Tibial nerve (tissue), 4 donors: Measurements from ENCODE around the gene SLC25A31.

Experiments used
- EP300 ChIP-seq, 2 donors: sonication (generic); formaldehyde crosslinking; IDR thresholded peaks; one replicate each; pipeline ENCODE4 v1.6.1; 2017; ENCODE audit warnings: antibody characterized with exemption in 2 of 2, mild to moderate bottlenecking in 1 of 2
- POLR2A ChIP-seq, 2 donors: fragments of 450-650 bp; IDR thresholded peaks; one replicate each; pipeline ENCODE4 v1.6.1; 2017; ENCODE audit warnings: antibody characterized with exemption in 2 of 2, mild to moderate bottlenecking in 2 of 2, moderate library complexity in 2 of 2
- TF ChIP-seq, protein P1 (sequence below), 5 experiments: fragments of 200-600 bp in 3 of 5; fragments of 450-650 bp in 2 of 5; sonication (generic) in 3 of 5; IDR thresholded peaks; one replicate each; pipeline ENCODE4 v1.5.1; 2016 to 2019; ENCODE audit warnings: antibody characterized with exemption in 5 of 5, mild to moderate bottlenecking in 3 of 5, moderate library complexity in 2 of 5

DNA sequence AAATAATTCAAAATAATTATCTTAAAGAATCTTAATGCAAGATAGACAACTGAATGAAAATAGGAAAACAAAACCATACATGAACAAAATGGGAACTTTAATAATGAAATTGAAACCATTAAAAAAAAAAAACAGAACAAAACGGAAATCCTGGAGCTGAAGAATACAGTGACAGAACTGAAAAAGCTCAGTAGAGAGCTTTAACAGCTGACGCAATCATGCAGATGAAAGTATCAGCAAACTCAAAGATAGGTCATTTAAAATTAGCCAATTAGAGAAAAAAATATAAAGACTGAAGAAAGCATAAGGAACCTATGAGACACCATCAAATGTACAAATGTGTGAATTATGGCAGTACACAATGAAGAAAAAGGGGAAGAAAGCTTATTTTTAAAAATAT is 18.8 kb downstream of the SLC25A31 start:
- TF ChIP-seq, protein P1, sequence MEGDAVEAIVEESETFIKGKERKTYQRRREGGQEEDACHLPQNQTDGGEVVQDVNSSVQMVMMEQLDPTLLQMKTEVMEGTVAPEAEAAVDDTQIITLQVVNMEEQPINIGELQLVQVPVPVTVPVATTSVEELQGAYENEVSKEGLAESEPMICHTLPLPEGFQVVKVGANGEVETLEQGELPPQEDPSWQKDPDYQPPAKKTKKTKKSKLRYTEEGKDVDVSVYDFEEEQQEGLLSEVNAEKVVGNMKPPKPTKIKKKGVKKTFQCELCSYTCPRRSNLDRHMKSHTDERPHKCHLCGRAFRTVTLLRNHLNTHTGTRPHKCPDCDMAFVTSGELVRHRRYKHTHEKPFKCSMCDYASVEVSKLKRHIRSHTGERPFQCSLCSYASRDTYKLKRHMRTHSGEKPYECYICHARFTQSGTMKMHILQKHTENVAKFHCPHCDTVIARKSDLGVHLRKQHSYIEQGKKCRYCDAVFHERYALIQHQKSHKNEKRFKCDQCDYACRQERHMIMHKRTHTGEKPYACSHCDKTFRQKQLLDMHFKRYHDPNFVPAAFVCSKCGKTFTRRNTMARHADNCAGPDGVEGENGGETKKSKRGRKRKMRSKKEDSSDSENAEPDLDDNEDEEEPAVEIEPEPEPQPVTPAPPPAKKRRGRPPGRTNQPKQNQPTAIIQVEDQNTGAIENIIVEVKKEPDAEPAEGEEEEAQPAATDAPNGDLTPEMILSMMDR (IDR thresholded peaks at IDR 0.05) = no peak
- TF ChIP-seq POLR2A (IDR thresholded peaks at IDR 0.05) (no peak), EP300 (IDR thresholded peaks at IDR 0.05) (no peak)
